HG03139 (cell line): ENCODE results near the gene SLC30A4.
"Not testable (repeated sequence)": the region's sequence is repeated elsewhere in the genome, so short reads cannot be mapped to it uniquely, and the experiment has no call there.

ENCODE experiments used
- ATAC-seq: cut with Tn5 transposase; IDR thresholded peaks from one replicate; pipeline ENCODE4 v1.9.1; 2021; ENCODE audit not compliant: unreplicated experiment

SLC30A4 gene

GRCh38 chr15:45522328-45523165 lies at the start of gene SLC30A4:
Gene SLC30A4 (minus strand): TSS chr15:45522755. CDS start chr15:45522354, 401 bp downstream.
- peak; percentile 56 for ATAC-seq

GRCh38 chr15:45555934-45556608 lies 33.5 kb upstream of the SLC30A4 start:
- no peak for ATAC-seq

- no peak for ATAC-seq
Observed at GRCh38 chr15:45551676-45552075, 29.1 kb upstream of the SLC30A4 start.

- no peak for ATAC-seq
Observed at GRCh38 chr15:45550436-45550835, 27.9 kb upstream of the SLC30A4 start.

GRCh38 chr15:45549541-45550220 lies 27.1 kb upstream of the SLC30A4 start:
- no peak for ATAC-seq

- ATAC-seq = no peak
Observed at GRCh38 chr15:45548753-45549520, 26.4 kb upstream of the SLC30A4 start.

- ATAC-seq = no peak
Observed at GRCh38 chr15:45546789-45547188, 24.2 kb upstream of the SLC30A4 start.

GRCh38 chr15:45544266-45545023 lies 21.9 kb upstream of the SLC30A4 start:
- no peak for ATAC-seq

- no peak for ATAC-seq
Observed at GRCh38 chr15:45543051-45543450, 20.5 kb upstream of the SLC30A4 start.

GRCh38 chr15:45540531-45540930 lies 18.0 kb upstream of the SLC30A4 start:
- ATAC-seq = no peak

- ATAC-seq = no peak
Observed at GRCh38 chr15:45539680-45540079, 17.1 kb upstream of the SLC30A4 start.

GRCh38 chr15:45536934-45537333 lies 14.4 kb upstream of the SLC30A4 start:
- ATAC-seq = no peak

GRCh38 chr15:45535486-45536042 lies 13.0 kb upstream of the SLC30A4 start:
- no peak for ATAC-seq

GRCh38 chr15:45534821-45535220 lies 12.3 kb upstream of the SLC30A4 start:
- ATAC-seq = no peak

- not testable (repeated sequence) for ATAC-seq
Observed at GRCh38 chr15:45532892-45533291, 10.3 kb upstream of the SLC30A4 start.

GRCh38 chr15:45529613-45530012 lies 7.1 kb upstream of the SLC30A4 start:
- ATAC-seq = no peak

- ATAC-seq = no peak
Observed at GRCh38 chr15:45527086-45527485, 4.5 kb upstream of the SLC30A4 start.

- ATAC-seq = no peak
Observed at GRCh38 chr15:45523166-45523460, 558 bp upstream of the SLC30A4 start.

- ATAC-seq = no peak
Observed at GRCh38 chr15:45521596-45522327, 793 bp downstream of the SLC30A4 start.
